HCT116 (cell line): ENCODE results near the gene SUN5. TPM values are rescaled to one million over a fixed set of nuclear protein-coding genes. Genes with fewer than 3 reads are reported as not detected.

ENCODE experiments used
- ATAC-seq: fragments of 200-7000 bp; cut with Tn5 transposase; 2 replicates; pipeline ENCODE4 v1.9.1; 2020; ENCODE audit warnings: mild to moderate bottlenecking, moderate library complexity
- BruUV-seq: library from RNA; stranded (reverse); fragments of 400-500 nt; replicated peaks from 2 replicates; lab custom pipeline; 2021; lab: Mats Ljungman, UMichigan
- CTCF ChIA-PET: fragments of 300-600 bp; sonication (Branson Sonifier 250); formaldehyde crosslinking; loops from one replicate; lab custom pipeline; 2021; ENCODE audit warnings: antibody characterized with exemption; lab: Charles Lee
- POLR2A ChIA-PET: fragments of 300-600, 350-600 bp; sonication (Branson Sonifier 250); formaldehyde crosslinking; loops from one replicate; lab custom pipeline; 2021; ENCODE audit warnings: antibody characterized with exemption; lab: Charles Lee
- RAD21 ChIA-PET, 2 experiments: fragments of 300-600 bp; sonication (Branson Sonifier 250); formaldehyde crosslinking; loops; one replicate each; lab custom pipeline; 2023; ENCODE audit warnings: low total read pairs in 2 of 2; ENCODE audit not compliant: uncharacterized antibody in 2 of 2, unreplicated experiment in 2 of 2, low non-redundant PET in 1 of 2; lab: Charles Lee
- DNase-seq: peaks from one replicate; pipeline ENCODE4 v3.0.0-alpha.2; 2010; ENCODE audit warnings: low read depth, low spot score
- H2AFZ ChIP-seq: fragments of 200-600 bp; shearing (Covaris generic), sonication (generic); 2 replicates; pipeline ENCODE4 v1.6.1; 2017; ENCODE audit warnings: low read depth, mixed run types, mixed read lengths, antibody characterized with exemption, low read length; ENCODE audit not compliant: poor library complexity, severe bottlenecking
- H3K27ac ChIP-seq: 2 replicates; pipeline ENCODE4 v1.5.1; 2012; ENCODE audit warnings: low read depth, low read length
- H3K27me3 ChIP-seq: fragments of 200-600 bp; sonication (generic); 2 replicates; pipeline ENCODE4 v1.6.1; 2016; ENCODE audit warnings: mixed run types, low read length, mixed read lengths; ENCODE audit not compliant: insufficient read depth
- H3K36me3 ChIP-seq, 2 experiments: fragments of 200-500 bp in 1 of 2; fragments of 200-600 bp in 1 of 2; sonication (Bioruptor generic) in 1 of 2; sonication (generic) in 1 of 2; 2 replicates each; pipeline versions ENCODE4 v1.5.1 to v1.6.1; 2014 to 2016; ENCODE audit warnings: low read length in 2 of 2, inconsistent platforms in 1 of 2, mixed read lengths in 1 of 2, mixed run types in 1 of 2; ENCODE audit not compliant: insufficient read depth in 2 of 2, control insufficient read depth in 1 of 2
- H3K4me1 ChIP-seq, 2 experiments: fragments of 200-600 bp in 1 of 2; sonication (generic) in 1 of 2; 2 replicates each; pipeline versions ENCODE4 v1.5.1 to v1.6.1; 2012 to 2017; ENCODE audit warnings: low read length in 2 of 2, inconsistent platforms in 1 of 2, mild to moderate bottlenecking in 1 of 2, mixed read lengths in 1 of 2, mixed run types in 1 of 2, moderate library complexity in 1 of 2; ENCODE audit not compliant: insufficient read depth in 2 of 2, control insufficient read depth in 1 of 2
- H3K4me2 ChIP-seq: fragments of 200-600 bp; sonication (generic); 2 replicates; pipeline ENCODE4 v1.6.1; 2017; ENCODE audit warnings: mixed run types, low read length, mixed read lengths
- H3K4me3 ChIP-seq, 2 experiments: fragments of 200-600 bp in 1 of 2; sonication (generic) in 1 of 2; replicated peaks in 1 of 2; 2 replicates each; pipeline ENCODE4 v1.5.1; 2011 to 2016; ENCODE audit warnings: low read length in 2 of 2, control low read depth in 1 of 2, low read depth in 1 of 2, mild to moderate bottlenecking in 1 of 2, mixed read lengths in 1 of 2, mixed run types in 1 of 2
- H3K79me2 ChIP-seq: fragments of 200-600 bp; sonication (generic); 2 replicates; pipeline ENCODE4 v1.6.1; 2017; ENCODE audit warnings: mild to moderate bottlenecking, mixed run types, low read length, moderate library complexity, mixed read lengths; ENCODE audit not compliant: insufficient read depth
- H3K9ac ChIP-seq: fragments of 200-600 bp; sonication (generic); 2 replicates; pipeline ENCODE4 v1.6.1; 2016; ENCODE audit warnings: low read length, mixed read lengths
- H3K9me2 ChIP-seq: fragments of 200-600 bp; sonication (generic), shearing (Covaris generic); 2 replicates; pipeline ENCODE4 v1.6.1; 2017; ENCODE audit warnings: mixed run types, mild to moderate bottlenecking, moderate library complexity; ENCODE audit not compliant: insufficient read depth
- H3K9me3 ChIP-seq, 2 experiments: fragments of 200-500 bp in 1 of 2; fragments of 200-600 bp in 1 of 2; sonication (Bioruptor generic) in 1 of 2; sonication (generic) in 1 of 2; 2 replicates each; pipeline ENCODE4 v1.6.1; 2014 to 2017; ENCODE audit warnings: low read length in 2 of 2, mixed read lengths in 2 of 2, inconsistent platforms in 1 of 2, low read depth in 1 of 2, mild to moderate bottlenecking in 1 of 2, mixed run types in 1 of 2, moderate library complexity in 1 of 2; ENCODE audit not compliant: control insufficient read depth in 1 of 2, insufficient read depth in 1 of 2
- H4K20me1 ChIP-seq: fragments of 200-600 bp; sonication (generic), shearing (Covaris generic); 2 replicates; pipeline ENCODE4 v1.6.1; 2017; ENCODE audit warnings: mixed run types, mild to moderate bottlenecking, moderate library complexity; ENCODE audit not compliant: insufficient read depth
- ATF3 ChIP-seq: IDR thresholded peaks from 2 replicates; pipeline ENCODE4 v1.6.1; 2012
- CBX3 ChIP-seq: IDR thresholded peaks from 2 replicates; pipeline ENCODE4 v1.6.1; 2012; ENCODE audit warnings: low read depth
- CEBPB ChIP-seq: IDR thresholded peaks from 2 replicates; pipeline ENCODE4 v1.6.1; 2012; ENCODE audit warnings: low read depth
- CTCF ChIP-seq, 3 experiments: fragments of 200-600 bp in 1 of 3; sonication (generic) in 1 of 3; IDR thresholded peaks in 2 of 3; conservative IDR thresholded peaks in 1 of 3; 2 replicates each; pipeline ENCODE4 v1.5.1; 2012 to 2017; ENCODE audit warnings: low read depth in 2 of 3, low read length in 2 of 3, antibody characterized with exemption in 1 of 3, borderline replicate concordance in 1 of 3, control low read depth in 1 of 3, mild to moderate bottlenecking in 1 of 3, mixed read lengths in 1 of 3, mixed run types in 1 of 3, moderate library complexity in 1 of 3; ENCODE audit not compliant: insufficient read depth in 1 of 3
- EGR1 ChIP-seq: IDR thresholded peaks from 2 replicates; pipeline ENCODE4 v1.6.1; 2012; ENCODE audit warnings: low read depth
- EZH2 ChIP-seq: fragments of 200-600 bp; sonication (generic); IDR thresholded peaks from 2 replicates; pipeline ENCODE4 v1.6.1; 2017; ENCODE audit warnings: antibody characterized with exemption, mixed run types
- POLR2A ChIP-seq: IDR thresholded peaks from 2 replicates; pipeline ENCODE4 v1.7.0; 2011; ENCODE audit warnings: borderline replicate concordance; ENCODE audit not compliant: insufficient read depth, insufficient read length; ENCODE audit errors: extremely low read depth
- SRF ChIP-seq: IDR thresholded peaks from 2 replicates; pipeline ENCODE4 v1.6.1; 2012; ENCODE audit warnings: low read depth
- YY1 ChIP-seq: IDR thresholded peaks from 2 replicates; pipeline ENCODE4 v1.6.1; 2011; ENCODE audit warnings: low read length, low read depth, moderate library complexity, mild to moderate bottlenecking; ENCODE audit not compliant: insufficient replicate concordance; ENCODE audit errors: extremely low read depth
- intact Hi-C: fragments of 100-400 bp; cut with micrococcal nuclease; formaldehyde crosslinking; loops from 2 replicates; pipeline ENCODE4 v1.10.0; 2022
- total RNA-seq: library from RNA; stranded (reverse); gene quantifications from one replicate; pipeline ENCODE4 v1.2.1, GENCODE V29; 2021; ENCODE audit not compliant: unreplicated experiment
- TF ChIP-seq, protein P1 (sequence below): IDR thresholded peaks from 2 replicates; pipeline ENCODE4 v1.6.1; 2012

SUN5 gene
- total RNA-seq, 1 experiment from 2014 or later, result not detected

GRCh38 chr20:32982617-32983458, 21.4 kb downstream of the SUN5 start:
- Histone ChIP-seq H3K4me3 (no peak overlapping the region), H3K36me3 (no peaks in the 10 kb centered on the region), H3K4me1 (peaks cover 0 to under 1% of the 10 kb centered on the region in 2 experiments; a peak in 1 of 4 replicates), H4K20me1 (no peaks in the 10 kb centered on the region), H3K27ac (no peak overlapping the region), H3K9ac (no peak overlapping the region), H3K9me2 (no peaks in the 10 kb centered on the region), H3K79me2 (no peaks in the 10 kb centered on the region), H3K9me3 (no peaks in the 10 kb centered on the region), H3K4me2 (no peak overlapping the region), H3K27me3 (no peaks in the 10 kb centered on the region), H2AFZ (no peak overlapping the region)
- DNase-seq (no peak), ATAC-seq (no peak)
- no TSS peak for BruUV-seq
- intact Hi-C loops, result no loop called here
- ChIA-PET RAD21 (no interaction called here), CTCF (no interaction called here), POLR2A (no interaction called here)
- no peak for TF ChIP-seq CTCF (IDR thresholded peaks at IDR 0.05 in 2 of 3, conservative IDR thresholded peaks at IDR 0.05 in 1 of 3; ENCODE audit: borderline replicate concordance in 1 of 3, insufficient read depth in 1 of 3, low read depth in 2 of 3, low read length in 2 of 3)
- no peak for TF ChIP-seq SRF
- TF ChIP-seq ATF3, result no peak
- TF ChIP-seq CEBPB, result no peak
- TF ChIP-seq, protein P1, sequence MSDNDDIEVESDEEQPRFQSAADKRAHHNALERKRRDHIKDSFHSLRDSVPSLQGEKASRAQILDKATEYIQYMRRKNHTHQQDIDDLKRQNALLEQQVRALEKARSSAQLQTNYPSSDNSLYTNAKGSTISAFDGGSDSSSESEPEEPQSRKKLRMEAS, result no peak
- TF ChIP-seq POLR2A, result no peak
- TF ChIP-seq YY1, result no peak
- TF ChIP-seq EGR1, result no peak
- no peak for TF ChIP-seq CBX3
- no peak for TF ChIP-seq EZH2
